GM23338 (cell line): ENCODE results near the gene MAD1L1.

ENCODE experiments used
- CREB1 ChIP-seq: fragments of 250-450 bp; sonication (Bioruptor Pico); IDR thresholded peaks from 2 replicates; pipeline ENCODE4 v1.5.0; 2020; ENCODE audit warnings: low read depth, mild to moderate bottlenecking, moderate library complexity
- CTCF ChIP-seq, 2 experiments: fragments of 200-600 bp in 1 of 2; sonication (generic) in 1 of 2; conservative IDR thresholded peaks; 2 replicates each; pipeline versions ENCODE4 v1.5.1 to v1.6.1; 2016 to 2017; ENCODE audit warnings: antibody characterized with exemption in 2 of 2, low read depth in 2 of 2, mild to moderate bottlenecking in 2 of 2, moderate library complexity in 1 of 2
- EZH2 ChIP-seq: fragments of 200-600 bp; sonication (generic); IDR thresholded peaks from one replicate; pipeline ENCODE4 v1.8.0; 2017; ENCODE audit warnings: antibody characterized with exemption, mild to moderate bottlenecking, low read depth; ENCODE audit not compliant: unreplicated experiment
- POLR2AphosphoS5 ChIP-seq: IDR thresholded peaks from 2 replicates; pipeline ENCODE4 v1.6.1; 2016; ENCODE audit warnings: antibody characterized with exemption, low read depth

GRCh38 chr7:1859266-1860035, 373.3 kb downstream of the MAD1L1 start:
- TF ChIP-seq EZH2 = no peak
- no peak for TF ChIP-seq CREB1
- TF ChIP-seq POLR2AphosphoS5 = no peak
- no peak for TF ChIP-seq CTCF (conservative IDR thresholded peaks at IDR 0.05; ENCODE audit: low read depth in 2 of 2)
